ENCODE measurements around the gene PHLDA2.

The PHLDA2 gene

DNA sequence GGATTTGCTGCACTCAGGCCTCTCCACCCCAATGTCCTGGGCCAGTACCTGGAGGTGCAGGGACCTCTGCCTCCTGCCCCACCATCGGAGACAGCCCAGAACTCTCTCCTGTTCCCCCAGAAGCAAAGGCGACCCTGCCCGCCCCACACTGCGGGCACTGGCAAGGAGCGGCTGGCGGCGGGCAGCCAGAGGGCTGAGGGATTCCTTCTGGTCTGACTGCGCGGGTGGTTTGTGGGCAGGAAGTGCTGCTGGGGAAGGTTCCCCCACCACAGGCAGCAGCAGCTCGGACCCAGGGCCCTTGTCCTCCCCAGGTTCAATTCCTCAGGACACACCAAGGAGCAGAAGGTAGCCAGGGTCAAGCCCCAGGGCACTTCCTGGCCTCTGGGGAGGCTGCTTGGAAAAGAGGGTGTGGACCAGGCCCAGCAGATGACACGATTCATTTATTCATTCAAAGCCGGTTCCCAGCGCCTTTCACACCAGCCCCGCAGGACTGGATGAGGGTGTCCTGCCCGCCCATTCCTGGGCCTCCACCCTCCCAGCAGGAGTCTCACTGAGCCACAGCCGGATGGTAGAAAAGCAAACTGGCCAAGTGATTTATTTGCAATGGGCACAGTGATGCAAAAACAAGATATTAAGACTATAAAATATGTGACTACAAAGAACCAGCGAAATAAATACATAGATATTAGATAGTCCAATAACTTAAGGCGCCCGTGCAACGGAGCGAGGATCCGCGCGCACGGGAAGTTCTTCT is 1.2 kb downstream of the PHLDA2 start:
- DNase-seq, result no peak

DNA sequence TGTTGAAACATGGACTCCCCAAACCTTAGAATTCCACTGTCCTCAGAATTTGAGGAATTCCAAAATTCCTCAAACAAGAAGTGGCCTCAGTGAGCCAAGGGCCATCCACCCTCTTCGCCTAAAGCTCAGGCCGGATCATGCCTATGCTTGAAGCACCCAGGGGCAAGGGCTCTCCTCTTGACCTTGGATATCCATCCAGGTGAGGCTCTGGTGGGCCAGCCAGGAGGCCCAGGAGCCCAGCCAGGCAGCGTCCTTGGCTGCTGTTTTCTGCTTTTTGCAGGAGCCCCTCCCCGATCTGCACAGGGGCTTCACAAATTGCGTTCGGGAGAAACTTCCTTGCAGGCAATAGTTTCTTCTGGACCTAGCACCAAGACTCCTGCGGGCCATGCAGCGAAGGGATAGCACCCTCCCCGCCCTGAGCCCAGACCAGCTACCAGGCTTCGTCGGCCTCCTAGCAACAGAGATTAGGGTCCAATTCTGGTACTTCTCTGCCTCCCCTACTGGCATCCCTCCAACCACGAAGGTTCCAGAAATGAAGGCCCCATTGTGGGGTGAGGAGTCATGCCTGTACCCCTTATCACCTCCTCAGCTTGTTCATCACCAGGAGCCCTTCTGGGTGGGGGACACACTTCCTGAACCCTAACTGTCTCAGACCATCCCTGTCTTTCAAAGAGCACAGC is 2.0 kb downstream of the PHLDA2 start:
- DNase-seq, result no peak

DNA sequence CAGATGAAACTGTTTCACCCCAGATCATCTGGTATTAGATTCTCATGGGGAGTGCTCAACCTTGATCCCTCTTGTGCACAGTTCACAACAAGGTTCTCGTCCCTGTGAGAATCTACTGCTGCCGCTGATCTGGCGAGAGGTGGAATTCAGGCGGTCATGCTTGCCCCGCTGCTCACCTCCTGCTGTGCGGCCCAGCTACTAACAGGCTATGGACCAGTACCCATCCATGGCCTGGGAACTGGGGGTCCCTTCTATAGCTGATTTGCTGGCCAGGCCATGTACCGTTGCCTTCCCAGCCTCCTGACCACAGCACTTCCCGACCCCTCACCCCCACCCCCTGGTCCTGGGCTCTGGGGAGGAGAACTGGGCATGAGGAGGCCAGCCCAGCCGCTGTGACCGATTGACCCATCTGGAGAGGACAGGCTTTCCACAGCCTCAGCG is 2.6 kb downstream of the PHLDA2 start:
- no peak for DNase-seq

- DNase-seq, result no peak
Observed at GRCh38 chr11:2924821-2925675, 4.2 kb downstream of the PHLDA2 start.

DNA sequence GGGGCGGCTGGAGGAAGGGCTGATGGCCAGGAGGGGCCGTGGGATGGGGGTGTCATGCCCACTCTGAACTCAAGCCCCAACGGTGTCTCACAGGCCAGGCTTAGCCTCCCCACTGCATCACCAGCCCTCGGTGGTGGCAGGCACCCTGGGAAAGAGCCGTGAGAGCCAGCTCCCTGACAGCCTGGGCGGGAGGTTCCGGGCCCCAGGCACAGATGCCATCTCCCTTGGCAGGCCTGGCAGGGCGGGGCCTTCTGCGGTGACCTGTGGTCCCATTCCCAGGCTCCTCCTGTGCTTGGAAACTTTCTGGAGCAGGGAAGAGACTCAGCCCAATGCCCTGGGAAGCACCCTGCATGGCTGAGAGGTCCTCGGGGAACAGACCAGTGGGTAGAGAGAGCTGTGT is 4.8 kb downstream of the PHLDA2 start:
- no peak for DNase-seq

GRCh38 chr11:2923446-2924375 is 5.5 kb downstream of the PHLDA2 start:
- no peak for DNase-seq

- no peak for DNase-seq
Observed at GRCh38 chr11:2922655-2923054, 6.6 kb downstream of the PHLDA2 start.

DNA sequence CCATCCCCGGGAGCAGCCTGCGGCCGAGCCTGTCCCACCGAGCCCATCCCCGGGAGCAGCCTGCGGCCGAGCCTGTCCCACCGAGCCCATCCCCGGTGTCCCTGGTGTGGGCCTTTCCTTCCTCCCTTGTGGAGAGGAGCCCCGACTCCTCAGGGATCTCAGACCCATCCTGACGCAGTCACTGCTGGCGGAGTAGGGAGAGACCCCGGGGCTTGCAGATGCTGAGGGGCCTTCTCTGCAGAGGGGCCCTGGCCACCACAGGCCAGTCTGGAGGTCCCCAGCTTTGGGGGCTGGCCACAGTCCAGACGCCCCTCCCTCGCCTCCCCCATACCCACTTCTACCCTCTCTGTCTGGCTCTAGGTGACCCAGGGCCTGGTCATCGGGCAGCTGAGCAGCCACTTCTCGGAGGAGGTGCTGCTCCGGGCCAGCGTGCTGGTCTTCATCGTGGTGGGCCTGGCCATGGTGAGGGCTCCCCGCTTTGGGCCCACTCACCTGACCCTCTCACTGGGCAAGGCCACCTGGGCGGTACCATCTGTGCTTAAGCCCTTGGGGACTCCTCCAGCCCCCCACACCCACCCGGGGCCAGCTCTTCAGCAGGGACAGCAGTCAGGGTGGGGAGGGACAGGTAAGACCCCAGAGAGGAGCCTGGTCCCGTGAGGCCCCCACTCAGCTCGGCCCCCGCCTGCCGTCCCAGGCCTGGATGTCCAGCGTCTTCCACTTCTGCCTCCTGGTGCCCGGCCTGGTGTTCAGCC is 7.3 kb downstream of the PHLDA2 start:
- DNase-seq, result no peak

- no peak for DNase-seq
Observed at GRCh38 chr11:2921261-2921660, 8.0 kb downstream of the PHLDA2 start.

- no peak for DNase-seq
Observed at GRCh38 chr11:2920343-2920742, 8.9 kb downstream of the PHLDA2 start.

DNA sequence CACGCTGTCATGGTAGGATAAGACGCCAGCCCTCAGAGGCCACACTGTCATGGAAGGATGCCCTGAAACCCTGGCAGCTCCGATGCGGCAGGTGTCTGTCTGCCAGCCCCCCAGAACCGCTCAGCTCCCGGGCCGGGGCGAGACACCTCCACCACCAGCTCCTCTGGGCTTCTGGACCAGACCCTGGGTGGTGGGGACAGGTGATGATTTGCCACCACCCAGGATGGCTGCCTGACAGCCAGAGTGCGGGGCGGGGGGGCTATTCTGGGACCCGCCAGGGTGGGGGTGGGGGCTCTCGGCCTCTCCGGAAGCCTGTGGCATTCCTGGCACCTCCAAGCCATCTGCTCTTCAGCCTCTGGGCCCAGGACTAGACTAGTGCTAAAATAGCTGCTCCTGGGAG is 9.4 kb downstream of the PHLDA2 start:
- no peak for DNase-seq

DNA sequence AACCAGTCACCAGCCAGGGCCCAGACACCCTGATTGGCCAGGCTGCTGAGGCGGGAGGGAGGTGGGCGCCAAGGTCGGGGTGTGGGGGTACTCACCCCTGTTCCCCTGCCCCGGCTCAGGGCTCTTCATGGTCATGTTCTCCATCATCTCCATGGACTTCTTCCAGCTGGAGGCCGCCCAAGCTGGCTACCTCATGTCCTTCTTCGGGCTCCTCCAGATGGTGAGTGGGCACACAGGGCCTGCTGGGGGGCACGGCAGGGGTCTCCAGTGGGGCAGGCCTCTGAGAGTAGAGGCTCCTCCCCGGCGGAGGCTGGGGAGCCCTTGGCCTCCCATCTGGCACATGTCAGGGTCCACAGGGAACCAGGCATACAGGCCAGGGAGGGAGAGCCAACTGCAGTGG is 10.0 kb downstream of the PHLDA2 start:
- no peak for DNase-seq

DNA sequence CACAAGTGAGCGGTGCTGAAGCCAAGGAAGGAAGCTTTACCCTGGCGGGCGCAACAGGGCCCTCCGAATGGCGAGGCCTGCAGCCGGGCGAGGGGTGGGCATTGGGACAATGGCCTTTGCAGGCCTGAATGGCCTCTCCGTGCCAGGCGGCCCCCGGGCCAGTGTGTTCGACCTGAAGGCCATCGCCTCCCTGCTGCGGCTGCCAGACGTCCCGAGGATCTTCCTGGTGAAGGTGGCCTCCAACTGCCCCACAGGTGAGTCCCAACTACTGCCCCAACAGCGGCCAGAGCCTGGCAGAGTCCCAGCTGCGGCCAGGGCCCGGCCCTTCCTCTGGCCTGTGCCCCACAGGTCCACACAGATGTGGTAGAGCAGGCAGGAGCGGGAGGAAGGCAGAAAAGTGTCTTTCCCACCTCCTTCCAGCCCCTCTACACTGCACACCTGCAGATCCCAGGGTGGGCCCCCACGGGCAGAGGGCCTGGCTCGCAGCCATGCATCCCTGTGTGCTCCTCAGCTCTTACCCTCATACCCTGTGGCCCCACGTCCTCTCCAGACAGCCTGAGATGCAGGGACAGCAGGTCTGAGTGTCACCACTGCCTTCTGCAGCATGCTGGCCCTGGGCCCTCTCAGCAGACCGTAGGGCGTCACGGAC is 11.3 kb downstream of the PHLDA2 start:
- no peak for DNase-seq

DNA sequence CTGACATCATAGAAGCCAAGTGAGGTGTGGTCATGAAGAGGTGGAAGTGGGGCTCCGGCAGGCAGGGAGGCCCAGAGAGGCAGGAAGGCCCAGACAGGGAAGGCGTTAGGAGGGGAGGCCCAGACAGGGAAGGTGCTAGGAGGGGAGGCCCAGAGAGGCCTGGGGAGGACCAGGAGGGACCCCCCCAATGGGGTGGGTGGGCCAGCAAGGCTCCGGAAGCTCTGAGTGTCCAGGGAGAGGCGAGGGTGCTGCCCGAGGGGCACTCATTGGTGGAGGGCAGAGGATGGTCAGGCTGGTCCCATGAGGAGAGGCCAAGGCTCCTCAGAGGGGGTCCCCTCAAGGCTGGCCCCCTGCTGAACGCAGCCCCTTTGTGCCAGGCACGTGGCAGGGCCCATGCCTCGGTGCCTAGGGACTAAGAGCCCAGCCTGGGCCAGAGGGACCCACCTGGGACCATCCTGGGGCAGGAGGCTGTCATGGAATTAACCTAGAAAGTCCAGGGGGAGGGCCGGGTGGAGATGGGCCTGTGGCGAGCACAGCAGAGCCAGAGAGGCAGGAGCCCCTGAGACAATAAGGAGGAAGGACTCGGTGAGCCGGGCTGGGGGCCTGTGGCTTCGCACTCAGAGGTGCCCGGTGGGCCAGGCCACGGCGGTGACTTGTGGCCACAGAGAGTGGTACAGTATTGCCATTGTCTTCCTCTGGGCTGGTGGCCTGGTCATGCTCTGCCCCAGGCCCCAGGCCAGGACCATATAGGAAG is 12.2 kb downstream of the PHLDA2 start:
- no peak for DNase-seq

DNA sequence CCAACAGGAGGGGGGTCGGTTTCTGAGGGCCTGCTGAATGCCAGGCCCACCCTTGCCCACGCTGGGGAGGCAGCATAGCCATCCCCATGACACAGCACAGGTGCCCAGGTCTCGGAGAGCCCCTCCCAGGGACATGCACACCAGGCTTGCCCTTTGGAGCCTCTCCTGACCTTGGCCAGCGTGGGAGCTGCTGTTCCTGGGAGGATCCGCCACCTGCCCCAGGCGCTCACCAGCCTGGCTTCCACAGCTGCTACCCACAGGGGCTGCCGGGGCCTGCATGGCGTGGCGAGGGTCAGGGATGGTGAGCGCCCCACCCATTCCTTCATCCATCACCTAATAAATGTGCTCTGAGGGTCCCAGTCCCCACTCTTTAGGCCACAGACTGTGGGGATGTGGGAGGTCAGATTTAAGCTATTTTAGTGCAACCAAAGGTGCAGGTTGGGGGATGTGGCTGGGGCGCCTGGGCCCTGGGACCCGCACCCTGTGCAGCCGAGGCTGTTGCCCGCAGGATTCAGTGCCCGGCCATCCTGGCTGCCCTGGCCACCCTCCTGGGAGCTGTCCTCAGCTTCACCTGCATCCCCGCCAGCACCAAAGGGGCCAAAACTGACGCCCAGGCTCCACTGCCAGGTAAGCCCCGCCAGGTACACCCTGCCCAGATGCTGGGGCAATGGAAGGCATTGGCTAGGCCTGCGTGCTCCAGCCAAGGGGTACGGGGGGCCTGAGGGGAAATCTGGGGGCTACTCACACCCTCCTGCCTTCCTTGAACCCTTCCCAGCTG is 12.9 kb downstream of the PHLDA2 start:
- DNase-seq, result no peak

DNA sequence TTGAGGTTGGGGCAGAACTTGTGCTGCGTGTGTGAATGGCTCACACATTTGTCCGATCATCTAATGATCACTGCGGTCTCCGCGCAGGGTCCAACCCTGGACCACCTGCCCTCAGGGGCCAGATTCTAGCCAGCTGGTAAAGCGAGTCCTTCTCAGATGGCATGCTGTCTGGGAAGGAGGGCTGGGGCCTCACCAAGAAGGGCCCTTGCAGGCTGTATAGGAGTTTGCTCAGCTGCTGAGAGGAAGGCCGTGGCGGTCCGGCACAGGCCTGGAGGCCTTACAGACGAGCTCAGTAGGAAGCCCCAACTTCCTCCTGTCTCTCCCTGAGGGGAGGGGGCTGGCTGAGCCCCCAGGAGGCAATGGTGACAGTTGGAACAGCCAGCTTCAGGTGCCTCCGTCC is 13.7 kb downstream of the PHLDA2 start:
- no peak for DNase-seq

DNA sequence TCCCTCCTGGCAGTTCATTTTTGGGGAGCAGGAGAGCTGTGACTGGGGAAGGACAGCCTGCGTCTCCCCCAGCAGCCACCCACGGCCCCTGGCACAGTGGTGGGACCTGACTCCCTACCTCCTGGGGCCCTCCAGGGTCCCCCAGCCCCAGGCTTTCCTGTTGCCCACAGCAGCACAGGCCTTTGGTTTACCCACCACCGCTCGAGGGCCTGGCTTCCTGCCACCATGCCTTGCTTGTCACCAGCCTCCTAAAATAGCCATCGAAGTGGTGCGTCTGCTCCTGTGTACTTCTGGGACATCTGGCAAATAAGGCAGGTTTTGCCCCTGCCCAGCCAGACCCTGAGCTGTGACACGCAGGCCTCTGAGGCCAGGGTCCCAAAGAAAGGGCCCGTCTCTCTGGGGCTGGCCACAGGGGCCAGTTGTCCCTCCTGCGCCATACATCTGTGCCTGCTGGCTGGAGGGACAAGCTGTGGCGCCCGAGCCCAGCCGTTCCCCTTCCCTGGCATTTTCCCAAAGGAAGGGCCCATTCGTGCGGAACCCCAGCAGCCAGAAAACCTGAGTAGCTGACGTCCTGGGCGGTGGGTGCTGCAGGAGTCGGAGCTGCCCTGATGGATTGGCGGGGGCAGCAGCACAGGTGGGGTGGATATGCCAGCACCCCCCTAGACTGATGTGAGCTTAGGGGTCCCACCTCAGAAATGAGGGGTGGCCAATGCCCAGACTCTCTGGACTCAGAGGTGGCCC is 14.6 kb downstream of the PHLDA2 start:
- no peak for DNase-seq

DNA sequence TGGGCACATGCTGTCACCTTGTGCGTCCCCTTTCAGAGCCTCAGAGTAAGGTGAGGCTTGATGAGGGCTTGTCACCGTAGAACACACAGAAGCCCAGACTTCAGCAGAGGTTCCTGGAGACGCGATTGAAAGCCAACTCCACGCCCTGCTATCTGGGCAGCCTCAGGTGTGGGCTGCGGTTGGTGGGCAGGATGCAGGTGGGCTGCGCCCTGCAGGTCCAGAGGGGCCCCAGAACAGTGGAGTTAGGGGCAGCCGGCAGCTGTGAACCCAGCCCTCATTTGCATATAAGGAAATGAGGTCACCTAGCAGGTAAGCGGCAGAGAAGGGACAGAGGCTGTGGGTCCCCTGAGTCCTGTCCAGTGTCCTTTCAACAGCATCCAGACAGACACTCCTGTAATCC is 15.4 kb downstream of the PHLDA2 start:
- DNase-seq, result no peak

- no peak for DNase-seq
Observed at GRCh38 chr11:2913019-2913431, 16.2 kb downstream of the PHLDA2 start.
